GM08714 (cell line): ENCODE results near the gene ATP6V0D1.
A peak's percentile ranks its signal among the peaks of the same experiment; 100 is the strongest.

Experiments
- H3K4me3 ChIP-seq: fragments of 200-500 bp; sonication (Bioruptor generic); 2 replicates; pipeline ENCODE4 v1.5.1; 2014; ENCODE audit warnings: mild to moderate bottlenecking, low read length, inconsistent platforms
- ZNF274 ChIP-seq: IDR thresholded peaks from 2 replicates; pipeline ENCODE4 v1.6.1; 2012; ENCODE audit warnings: mild to moderate bottlenecking, low read depth, low read length

The ATP6V0D1 gene

GRCh38 chr16:67480833-67481560, at the start of gene ATP6V0D1:
TSS of gene ATP6V0D1 (minus strand) at chr16:67481157. CDS start at chr16:67481086, 71 bp downstream.
- no peak for TF ChIP-seq ZNF274
- peak within 1 kb of the TSS; percentile 92 for H3K4me3 ChIP-seq

GRCh38 chr16:67530013-67530939, 49.3 kb upstream of the ATP6V0D1 start:
- peak overlapping the region; percentile 66; the same call in 1 of the 2 replicates for H3K4me3 ChIP-seq

GRCh38 chr16:67529582-67530012, 48.6 kb upstream of the ATP6V0D1 start:
- TF ChIP-seq ZNF274 = no peak
- peak overlapping the region; percentile 66; the same call in 1 of the 2 replicates for H3K4me3 ChIP-seq

More at GRCh38 chr16:67530013-67530939, 49.3 kb upstream of the ATP6V0D1 start:
- no peak for TF ChIP-seq ZNF274

- TF ChIP-seq ZNF274 = no peak
- peak overlapping the region; percentile 66; the same call in 1 of the 2 replicates for H3K4me3 ChIP-seq
Observed at GRCh38 chr16:67528870-67529581, 48.1 kb upstream of the ATP6V0D1 start.

- no peak for TF ChIP-seq ZNF274
- peak within 1 kb of the TSS; percentile 66; the same call in 1 of the 2 replicates for H3K4me3 ChIP-seq
Observed at GRCh38 chr16:67528222-67528869, 47.4 kb upstream of the ATP6V0D1 start, which contains the start of gene RIPOR1. TSS of gene RIPOR1 (plus strand) at chr16:67528829. CDS start at chr16:67538447, 9,618 bp downstream.

- no peak overlapping the region for H3K4me3 ChIP-seq
- TF ChIP-seq ZNF274 = no peak
Observed at GRCh38 chr16:67526149-67526791, 45.3 kb upstream of the ATP6V0D1 start.

GRCh38 chr16:67525176-67525860, 44.4 kb upstream of the ATP6V0D1 start:
- no peak for TF ChIP-seq ZNF274
- H3K4me3 ChIP-seq = no peak overlapping the region

GRCh38 chr16:67521095-67521804, 40.3 kb upstream of the ATP6V0D1 start:
- peak overlapping the region; percentile 33; the same call in 1 of the 2 replicates for H3K4me3 ChIP-seq
- no peak for TF ChIP-seq ZNF274

GRCh38 chr16:67519242-67519641, 38.3 kb upstream of the ATP6V0D1 start:
- TF ChIP-seq ZNF274 = no peak
- peak overlapping the region; percentile 41; the same call in 1 of the 2 replicates for H3K4me3 ChIP-seq

- H3K4me3 ChIP-seq = peak overlapping the region; percentile 41; the same call in 1 of the 2 replicates
- TF ChIP-seq ZNF274 = no peak
Observed at GRCh38 chr16:67518676-67519075, 37.7 kb upstream of the ATP6V0D1 start.

GRCh38 chr16:67517661-67518423, 36.9 kb upstream of the ATP6V0D1 start:
- peak overlapping the region; percentile 41; the same call in 1 of the 2 replicates for H3K4me3 ChIP-seq
- TF ChIP-seq ZNF274 = no peak

GRCh38 chr16:67517155-67517445, 36.1 kb upstream of the ATP6V0D1 start:
- TF ChIP-seq ZNF274 = no peak
- no peak overlapping the region; the same call in 1 of the 2 replicates for H3K4me3 ChIP-seq
